PC-9 (cell line): ENCODE data around the gene VCAN.

Experiments used
- EZH2 ChIP-seq: fragments of 200-600 bp; sonication (generic); IDR thresholded peaks from 2 replicates; pipeline ENCODE4 v1.8.0; 2017; ENCODE audit warnings: antibody characterized with exemption, low read depth
- TF ChIP-seq, protein P1 (sequence below): fragments of 200-600 bp; sonication (generic); conservative IDR thresholded peaks from 2 replicates; pipeline ENCODE4 v1.6.1; 2017; ENCODE audit warnings: mixed run types, antibody characterized with exemption, mild to moderate bottlenecking, moderate library complexity

DNA sequence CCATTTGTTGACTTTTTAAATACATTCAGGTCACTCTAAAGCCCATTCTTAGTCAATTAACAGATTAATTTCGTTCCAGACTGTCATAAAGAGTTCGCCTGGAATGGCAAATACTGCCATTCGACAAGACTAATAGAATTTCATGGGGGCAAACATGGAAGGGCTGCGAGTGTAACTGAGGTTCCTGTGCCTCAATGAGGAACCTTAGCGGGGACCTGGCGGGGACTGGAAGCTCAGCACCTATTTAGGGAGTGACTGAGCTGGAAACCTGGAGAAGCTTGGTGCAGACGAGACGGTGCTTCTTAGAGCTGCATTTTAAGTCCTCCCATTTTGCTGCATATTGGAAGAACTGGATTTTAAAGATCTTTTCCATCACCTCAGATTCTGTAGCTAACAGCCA, 3.4 kb downstream of the VCAN start:
- TF ChIP-seq, protein P1, sequence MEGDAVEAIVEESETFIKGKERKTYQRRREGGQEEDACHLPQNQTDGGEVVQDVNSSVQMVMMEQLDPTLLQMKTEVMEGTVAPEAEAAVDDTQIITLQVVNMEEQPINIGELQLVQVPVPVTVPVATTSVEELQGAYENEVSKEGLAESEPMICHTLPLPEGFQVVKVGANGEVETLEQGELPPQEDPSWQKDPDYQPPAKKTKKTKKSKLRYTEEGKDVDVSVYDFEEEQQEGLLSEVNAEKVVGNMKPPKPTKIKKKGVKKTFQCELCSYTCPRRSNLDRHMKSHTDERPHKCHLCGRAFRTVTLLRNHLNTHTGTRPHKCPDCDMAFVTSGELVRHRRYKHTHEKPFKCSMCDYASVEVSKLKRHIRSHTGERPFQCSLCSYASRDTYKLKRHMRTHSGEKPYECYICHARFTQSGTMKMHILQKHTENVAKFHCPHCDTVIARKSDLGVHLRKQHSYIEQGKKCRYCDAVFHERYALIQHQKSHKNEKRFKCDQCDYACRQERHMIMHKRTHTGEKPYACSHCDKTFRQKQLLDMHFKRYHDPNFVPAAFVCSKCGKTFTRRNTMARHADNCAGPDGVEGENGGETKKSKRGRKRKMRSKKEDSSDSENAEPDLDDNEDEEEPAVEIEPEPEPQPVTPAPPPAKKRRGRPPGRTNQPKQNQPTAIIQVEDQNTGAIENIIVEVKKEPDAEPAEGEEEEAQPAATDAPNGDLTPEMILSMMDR, result no peak
- no peak for TF ChIP-seq EZH2
